GM12878 (cell line): ENCODE measurements around the gene RASAL3. TPM values are rescaled to one million over a fixed set of nuclear protein-coding genes. Genes with fewer than 3 reads are reported as not detected.
A peak's percentile ranks its signal among the peaks of the same experiment; 100 is the strongest.

Experiments used
- ATAC-seq: fragments of 200-7000 bp; cut with Tn5 transposase; 3 replicates; pipeline ENCODE4 v1.9.1; 2020; ENCODE audit warnings: mild to moderate bottlenecking, moderate library complexity
- BruUV-seq: library from RNA; stranded (reverse); fragments of 400-500 nt; replicated peaks from 2 replicates; lab custom pipeline; 2021; lab: Mats Ljungman, UMichigan
- CTCF ChIA-PET: fragments of 300-600 bp; sonication (Branson Sonifier 250); formaldehyde crosslinking; extraction: SDS; loops from one replicate; lab custom pipeline; 2021; ENCODE audit warnings: inconsistent platforms; lab: Yijun Ruan, JAX
- POLR2A ChIA-PET: fragments of 350-600 bp; formaldehyde crosslinking; extraction: SDS; loops from one replicate; lab custom pipeline; 2021; ENCODE audit warnings: inconsistent platforms; lab: Charles Lee
- RAD21 ChIA-PET: fragments of 300-600 bp; sonication (Branson Sonifier 250); formaldehyde crosslinking; loops from one replicate; lab custom pipeline; 2023; ENCODE audit warnings: antibody characterized with exemption; ENCODE audit not compliant: unreplicated experiment; lab: Charles Lee
- SMC1A ChIA-PET: fragments of 300-600 bp; sonication (Branson Sonifier 250); formaldehyde crosslinking; loops from one replicate; lab custom pipeline; 2023; ENCODE audit not compliant: unreplicated experiment, uncharacterized antibody; lab: Charles Lee
- DNase-seq: peaks from one replicate; pipeline ENCODE4 v3.0.0-alpha.2; 2011; ENCODE audit warnings: low read depth, low spot score
- FAIRE-seq: peaks from 3 replicates; lab custom pipeline; 2011; peaks lifted over from hg19 to GRCh38; lab: Jason Lieb, UNC
- H2AFZ ChIP-seq: 2 replicates; pipeline ENCODE4 v1.6.0; 2011; ENCODE audit warnings: low read depth, low read length, control low read depth; ENCODE audit not compliant: control insufficient read depth
- H3K27ac ChIP-seq: 2 replicates; pipeline ENCODE4 v1.5.1; 2011; ENCODE audit warnings: control low read depth; ENCODE audit not compliant: control insufficient read depth, insufficient read depth
- H3K27me3 ChIP-seq, 2 experiments: replicated peaks in 1 of 2; 2 replicates each; pipeline versions ENCODE4 v1.6.0 to v1.6.1; 2011; ENCODE audit warnings: low read length in 1 of 2; ENCODE audit not compliant: control insufficient read depth in 2 of 2, insufficient read depth in 2 of 2
- H3K36me3 ChIP-seq, 2 experiments: 2 replicates each; pipeline ENCODE4 v1.5.1; 2011; ENCODE audit warnings: low read length in 1 of 2; ENCODE audit not compliant: control insufficient read depth in 2 of 2, insufficient read depth in 2 of 2
- H3K4me1 ChIP-seq: 2 replicates; pipeline ENCODE4 v1.6.1; 2011; ENCODE audit warnings: mild to moderate bottlenecking, low read length, moderate library complexity, mixed read lengths; ENCODE audit not compliant: control insufficient read depth, insufficient read depth
- H3K4me2 ChIP-seq: 2 replicates; pipeline ENCODE4 v1.6.0; 2011; ENCODE audit warnings: control low read depth; ENCODE audit not compliant: control insufficient read depth, insufficient read depth
- H3K4me3 ChIP-seq: fragments of 200-600 bp; sonication (generic); 2 replicates; pipeline ENCODE4 v1.5.1; 2016
- H3K79me2 ChIP-seq: 2 replicates; pipeline ENCODE4 v1.6.0; 2011; ENCODE audit warnings: low read length; ENCODE audit not compliant: control insufficient read depth, insufficient read depth
- H3K9ac ChIP-seq: 2 replicates; pipeline ENCODE4 v1.8.0; 2011; ENCODE audit warnings: low read length, control low read depth, mixed read lengths; ENCODE audit not compliant: control insufficient read depth, insufficient read depth
- H3K9me3 ChIP-seq: replicated peaks from 3 replicates; pipeline ENCODE4 v1.5.1; 2011; ENCODE audit warnings: mild to moderate bottlenecking, low read length; ENCODE audit not compliant: control insufficient read depth, insufficient read depth
- H4K20me1 ChIP-seq: 2 replicates; pipeline ENCODE4 v1.6.0; 2011; ENCODE audit not compliant: control insufficient read depth, insufficient read depth
- POLR2A ChIP-seq: IDR thresholded peaks from 2 replicates; pipeline ENCODE4 v1.6.1; 2011; ENCODE audit warnings: low read depth, mild to moderate bottlenecking, low read length
- WGBS: methylation state at CpG from one replicate; pipeline ENCODE4 v1.1.6; 2016; ENCODE audit warnings: low lambda C conversion rate; ENCODE audit not compliant: insufficient replicate concordance, insufficient coverage; ENCODE audit errors: missing lambda C conversion rate; 5-methylcytosine and 5-hydroxymethylcytosine counted together
- in situ Hi-C: fragments of 300-500 bp; cut with MboI; formaldehyde crosslinking; loops from 9 replicates; pipeline ENCODE4 v1.14.3; 2018; ENCODE audit warnings: mixed read lengths
- intact Hi-C: fragments of 100-400 bp; cut with micrococcal nuclease; formaldehyde crosslinking; loops from one replicate; pipeline ENCODE4 v1.14.2; 2022; ENCODE audit not compliant: unreplicated experiment
- polyA plus RNA-seq, 11 experiments: library from polyadenylated mRNA; depleted of rRNA in 4 of 11; unstranded in 6 of 11; stranded (reverse) in 5 of 11; fragments of >200 nt; fragmentation: Nextera tagmentation in 4 of 11; fragmentation: Illumina TruSeq in 1 of 11; extraction: Ambion mirVana in 4 of 11; extraction: Trizol in 1 of 11; gene quantifications; 1 replicate in 1 of 11; 2 replicates in 10 of 11; pipeline versions ENCODE4 v1.2.1 to v1.2.3, GENCODE V29; 2011 to 2016; ENCODE audit warnings: inconsistent platforms in 2 of 11, missing spikeins in 2 of 11, low read depth in 1 of 11
- total RNA-seq, 4 experiments: library from RNA; depleted of rRNA in 3 of 4; stranded (reverse); fragments of >200 nt in 3 of 4; fragmentation: Illumina TruSeq in 1 of 4; extraction: Trizol in 1 of 4; gene quantifications; 2 replicates each; pipeline versions ENCODE4 v1.2.1 to v1.2.3, GENCODE V29; 2013 to 2021
- TF ChIP-seq, protein P1 (sequence below): fragments of 450-650 bp; IDR thresholded peaks from 2 replicates; pipeline ENCODE4 v1.6.1; 2017; ENCODE audit warnings: borderline replicate concordance

The RASAL3 gene
- total and polyA plus RNA-seq, 10 of the 15 experiments (the other 5 are each of a cell fraction or from before 2014, with no cell fraction given): 1.7 to 81.3 (median 23.2) TPM

DNA sequence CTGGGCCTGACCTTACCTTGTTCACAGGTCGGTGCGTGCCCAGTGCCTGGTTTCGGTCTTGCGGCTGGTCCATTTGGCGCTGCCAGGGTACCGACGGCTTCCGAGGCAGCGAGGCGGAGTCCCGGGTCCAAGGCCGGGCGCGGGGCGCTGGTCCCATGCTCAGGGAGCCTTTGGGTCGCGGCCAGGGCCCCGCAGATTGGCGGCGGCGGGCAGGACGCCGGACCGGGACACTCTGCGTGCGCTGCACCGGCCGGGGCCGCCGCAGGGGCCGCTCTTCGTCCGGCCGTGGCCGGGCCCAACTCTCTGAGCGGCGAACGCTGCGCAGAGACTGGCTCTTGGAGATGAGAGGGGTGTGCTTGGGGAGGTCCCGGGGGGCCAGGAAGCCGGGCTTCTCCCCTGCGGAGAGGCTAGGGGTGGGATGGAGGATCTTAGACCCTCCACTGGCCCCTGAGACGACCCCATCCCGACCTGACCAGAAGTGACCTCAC is 11.2 kb downstream of the RASAL3 start:
- no TSS peak for BruUV-seq
- no peak overlapping the region for H2AFZ ChIP-seq
- ATAC-seq: no peak

More for the DNA sequence above, 11.2 kb downstream of the RASAL3 start:
- Histone ChIP-seq H3K4me1 (peaks cover 7% of the 10 kb centered on the region), H3K27me3 (no peaks in the 10 kb centered on the region), H3K9me3 (no peaks in the 10 kb centered on the region; the same call in 2 of the 3 replicates), H3K4me3 (no peak overlapping the region), H3K79me2 (no peaks in the 10 kb centered on the region), H3K9ac (no peak overlapping the region), H3K27ac (no peak overlapping the region), H3K36me3 (peaks cover 16 to 18% of the 10 kb centered on the region in 2 experiments), H4K20me1 (no peaks in the 10 kb centered on the region), H3K4me2 (no peak overlapping the region)
- WGBS: 99% methylated on average over 41 of the region's 44 CpGs
- SMC1A ChIA-PET: no interaction called here
- FAIRE-seq (no peak), DNase-seq (no peak)
- intact Hi-C loops (no loop called here), in situ Hi-C loops (no loop called here)
- RAD21 ChIA-PET: no interaction called here
- POLR2A ChIA-PET: no interaction called here
- CTCF ChIA-PET: interaction anchor here (1.1 to 1.5 kb wide), 2 partner anchors 34 to 102 kb away, joined by 4 read pairs; partner anchors contain the start of gene AKAP8L
- TF ChIP-seq, protein P1, sequence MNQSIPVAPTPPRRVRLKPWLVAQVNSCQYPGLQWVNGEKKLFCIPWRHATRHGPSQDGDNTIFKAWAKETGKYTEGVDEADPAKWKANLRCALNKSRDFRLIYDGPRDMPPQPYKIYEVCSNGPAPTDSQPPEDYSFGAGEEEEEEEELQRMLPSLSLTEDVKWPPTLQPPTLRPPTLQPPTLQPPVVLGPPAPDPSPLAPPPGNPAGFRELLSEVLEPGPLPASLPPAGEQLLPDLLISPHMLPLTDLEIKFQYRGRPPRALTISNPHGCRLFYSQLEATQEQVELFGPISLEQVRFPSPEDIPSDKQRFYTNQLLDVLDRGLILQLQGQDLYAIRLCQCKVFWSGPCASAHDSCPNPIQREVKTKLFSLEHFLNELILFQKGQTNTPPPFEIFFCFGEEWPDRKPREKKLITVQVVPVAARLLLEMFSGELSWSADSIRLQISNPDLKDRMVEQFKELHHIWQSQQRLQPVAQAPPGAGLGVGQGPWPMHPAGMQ: no peak
- 0 out of 2 replicates have a peak, but pooled peaks have one; percentile 6 for TF ChIP-seq POLR2A
